Islet precursor cell (in vitro differentiated cells): ENCODE results near the gene KCNH1.

ENCODE experiments used
- DNase-seq: peaks from one replicate; pipeline ENCODE4 v3.0.0-alpha.2; 2018

The KCNH1 gene

DNA sequence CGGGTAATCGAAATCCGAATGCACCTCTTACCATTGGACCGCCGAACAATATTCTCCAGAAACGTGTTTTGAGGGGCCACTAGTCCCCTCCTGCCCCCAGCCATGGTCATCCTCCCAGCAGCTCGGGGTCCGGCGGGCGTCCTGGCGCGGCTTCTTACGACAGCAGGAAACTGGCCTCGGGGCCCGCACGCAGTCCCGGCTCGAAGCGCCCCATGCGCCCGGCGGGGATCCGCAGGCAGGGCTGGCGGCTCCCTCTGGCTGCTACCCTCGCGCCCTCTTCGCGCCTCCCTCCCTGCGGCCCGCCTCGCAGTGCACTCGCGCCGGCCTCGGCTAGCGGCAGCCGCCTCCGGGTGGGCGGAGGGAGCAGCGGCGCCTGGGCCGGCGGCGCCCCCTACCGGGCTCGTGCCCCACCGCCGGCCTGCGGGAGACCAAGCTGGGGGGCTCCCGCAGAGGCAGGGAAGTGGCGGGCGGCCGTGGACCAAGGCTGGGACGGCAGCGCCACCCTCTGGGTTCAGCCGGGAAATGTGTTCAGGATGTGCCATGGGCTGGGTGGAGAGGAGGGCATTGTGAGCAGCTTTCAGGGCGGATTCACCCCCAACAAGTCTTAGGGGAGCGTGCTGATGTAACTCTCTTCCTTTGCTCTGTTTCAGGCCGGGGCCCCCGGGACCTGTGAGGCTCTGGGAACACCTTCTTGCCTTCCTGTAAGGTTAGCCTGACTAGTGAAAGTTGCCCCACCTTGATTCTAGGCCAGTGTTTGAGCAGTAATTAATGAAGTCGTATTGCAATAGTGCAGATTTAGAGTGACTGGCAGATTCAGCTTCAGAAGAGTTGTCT is at the start of gene KCNH1:
KCNH1 (minus strand) TSS at position 313 of the 834 bp plus-strand sequence; CDS start at position 110, 203 bp downstream.
- DNase-seq = peak; percentile 95

GRCh38 chr1:211182746-211183145 is 48.8 kb upstream of the KCNH1 start:
- DNase-seq = no peak

DNA sequence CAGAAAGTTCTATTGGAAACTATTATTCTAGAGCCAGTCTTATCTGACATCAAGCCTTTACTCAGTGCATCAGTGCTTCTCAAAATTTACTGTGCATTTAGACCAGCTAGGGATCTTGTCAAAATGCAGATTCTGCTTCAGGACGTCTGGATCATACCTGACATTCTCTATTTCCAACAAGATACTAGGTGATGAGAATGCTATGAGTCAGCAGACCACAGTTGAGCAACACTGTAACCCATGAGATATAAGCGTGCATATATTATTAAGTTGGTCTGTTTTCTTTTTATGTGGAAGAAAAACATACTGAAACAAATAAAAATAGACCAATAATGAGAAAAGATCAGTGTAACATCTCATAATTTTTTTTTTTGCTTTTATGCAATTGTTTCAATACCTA is 40.4 kb upstream of the KCNH1 start:
- DNase-seq = no peak

GRCh38 chr1:211172657-211173056 is 38.7 kb upstream of the KCNH1 start:
- DNase-seq = no peak

- no peak for DNase-seq
Observed at GRCh38 chr1:211169353-211169752, 35.4 kb upstream of the KCNH1 start.

GRCh38 chr1:211158866-211159265 is 24.9 kb upstream of the KCNH1 start:
- DNase-seq = no peak

- DNase-seq = no peak
Observed at GRCh38 chr1:211155040-211155439, 21.1 kb upstream of the KCNH1 start.

DNA sequence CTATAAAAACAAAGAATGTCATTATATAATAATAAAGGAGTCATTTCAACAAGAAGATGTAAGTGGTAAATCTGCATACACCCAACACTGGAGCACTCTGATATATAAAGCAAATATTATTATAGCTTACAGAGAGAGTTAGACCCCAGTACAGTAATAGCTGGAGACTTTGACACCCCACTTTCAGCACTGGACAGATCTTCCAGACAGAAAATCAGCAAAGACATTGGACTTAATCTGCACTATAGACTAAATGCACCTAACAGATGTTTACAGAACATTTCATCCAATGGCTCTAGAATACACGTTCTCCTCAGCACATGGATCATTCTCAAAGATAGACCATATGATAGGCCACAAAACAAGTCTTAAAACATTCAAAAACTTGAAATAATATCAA is 20.0 kb upstream of the KCNH1 start:
- DNase-seq = no peak

- DNase-seq = no peak
Observed at GRCh38 chr1:211148366-211148765, 14.4 kb upstream of the KCNH1 start.

GRCh38 chr1:211145944-211146343 is 12.0 kb upstream of the KCNH1 start:
- DNase-seq = no peak

GRCh38 chr1:211135342-211135950 is 1.5 kb upstream of the KCNH1 start:
- no peak for DNase-seq

GRCh38 chr1:211133393-211133835 is 534 bp downstream of the KCNH1 start:
- DNase-seq = peak; percentile 64

DNA sequence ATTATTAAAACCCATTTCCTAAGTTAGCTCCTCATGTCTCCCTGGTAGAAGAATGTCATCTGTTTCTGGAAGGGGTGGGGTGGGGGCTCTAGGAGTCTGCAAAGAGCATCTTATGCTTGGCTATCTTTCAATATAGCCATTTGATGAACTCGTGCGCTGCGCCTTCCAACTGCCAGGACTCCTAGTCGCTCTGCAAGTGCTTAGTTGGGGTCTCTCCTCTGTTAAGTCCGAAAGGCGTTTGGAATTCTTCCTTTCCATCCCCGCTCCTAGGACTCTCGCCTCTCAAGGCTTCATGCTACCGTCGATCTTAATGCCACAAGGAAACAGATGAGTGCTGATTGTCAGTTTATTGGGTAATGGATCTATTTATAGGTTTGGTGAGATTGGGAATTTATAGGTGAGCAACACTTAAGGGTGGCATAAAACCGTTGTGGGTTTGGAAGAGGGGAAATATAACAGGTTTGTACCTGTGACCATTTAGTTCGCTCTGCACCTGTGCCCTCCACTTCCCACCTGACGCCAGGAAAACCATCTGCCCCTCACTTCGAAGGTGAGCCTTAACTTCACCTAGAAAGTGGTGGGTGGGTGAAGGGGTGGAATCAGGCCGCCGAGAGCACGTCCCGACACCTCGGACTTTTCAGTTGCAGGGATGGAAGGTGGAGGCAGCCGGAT is 1.1 kb downstream of the KCNH1 start:
- no peak for DNase-seq

GRCh38 chr1:211129776-211130175 is 4.2 kb downstream of the KCNH1 start:
- DNase-seq = no peak

GRCh38 chr1:211127166-211127565 is 6.8 kb downstream of the KCNH1 start:
- DNase-seq = no peak

GRCh38 chr1:211126622-211127021 is 7.3 kb downstream of the KCNH1 start:
- no peak for DNase-seq

DNA sequence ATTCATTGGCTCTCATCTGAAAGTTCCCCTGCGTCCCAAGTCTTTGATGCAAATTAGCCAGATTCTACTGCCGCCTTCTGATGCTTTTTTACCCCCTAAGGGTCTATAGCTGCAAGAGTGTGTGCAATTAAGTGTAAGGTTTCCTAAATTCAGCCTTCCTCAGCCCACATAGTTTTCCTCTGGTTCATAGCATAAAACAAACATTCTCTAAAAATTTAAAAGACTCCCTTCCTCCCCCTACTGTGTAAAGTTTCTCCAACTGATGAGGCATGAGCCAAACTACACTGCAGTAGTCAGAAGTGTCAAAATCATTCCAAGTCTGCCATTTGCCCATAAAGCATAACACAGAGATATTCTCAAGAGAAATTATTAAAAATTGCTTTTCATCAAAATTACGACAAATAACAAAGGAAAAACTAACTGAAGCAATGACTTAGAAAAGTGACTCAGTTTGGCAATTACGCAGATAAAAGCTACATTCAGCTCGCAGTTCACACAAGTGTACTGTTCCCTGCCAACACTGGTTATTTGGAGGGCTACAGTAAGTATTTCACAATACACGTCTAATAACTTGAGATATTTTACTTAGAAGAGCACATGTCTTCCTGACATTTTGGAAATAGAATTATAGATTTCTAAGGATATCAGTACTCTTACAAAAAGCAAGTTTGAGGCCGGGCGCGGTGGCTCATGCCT is 15.4 kb downstream of the KCNH1 start:
- DNase-seq = no peak

DNA sequence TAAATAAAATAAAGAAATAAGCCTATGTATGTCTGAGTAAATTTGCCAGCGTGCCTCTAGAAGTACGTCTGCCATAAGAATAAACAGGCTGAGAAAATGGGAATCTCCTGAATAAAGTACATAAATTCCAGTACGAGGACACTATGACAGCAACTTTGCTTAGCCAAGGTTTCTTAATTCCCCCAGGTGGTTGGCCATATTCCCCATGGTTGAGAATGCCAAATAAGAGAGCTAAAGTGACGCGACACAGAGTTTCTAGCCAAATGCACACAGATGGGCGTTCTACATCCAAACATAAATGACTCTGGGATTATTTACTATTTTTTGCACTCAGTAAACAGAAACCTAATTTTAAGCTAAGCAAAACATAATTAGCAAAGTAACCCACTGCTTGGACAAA is 19.5 kb downstream of the KCNH1 start:
- DNase-seq = no peak

GRCh38 chr1:211113566-211113965 is 20.4 kb downstream of the KCNH1 start:
- DNase-seq = peak; percentile 76

DNA sequence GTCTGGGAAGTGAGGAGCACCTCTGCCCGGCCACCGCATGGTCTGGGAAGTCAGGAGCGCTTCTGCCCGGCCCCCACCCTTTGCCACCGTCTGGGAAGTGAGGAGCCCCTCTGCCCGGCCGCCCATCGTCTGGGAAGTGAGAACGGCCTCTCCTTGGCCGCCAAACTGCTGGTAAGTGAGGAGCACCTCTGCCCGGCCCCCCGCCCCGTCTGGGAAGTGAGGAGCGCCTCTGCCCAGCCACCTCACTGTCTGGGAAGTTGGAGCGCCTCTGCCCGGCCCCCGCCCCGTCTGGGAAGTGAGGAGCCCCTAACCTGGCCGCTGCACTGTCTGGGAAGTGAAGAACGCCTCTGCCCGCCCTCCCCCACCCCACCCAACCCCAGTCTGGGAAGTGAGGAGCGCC is 22.6 kb downstream of the KCNH1 start:
- DNase-seq = no peak

GRCh38 chr1:211101481-211101880 is 32.5 kb downstream of the KCNH1 start:
- no peak for DNase-seq

GRCh38 chr1:211099393-211099792 is 34.6 kb downstream of the KCNH1 start:
- DNase-seq = no peak

DNA sequence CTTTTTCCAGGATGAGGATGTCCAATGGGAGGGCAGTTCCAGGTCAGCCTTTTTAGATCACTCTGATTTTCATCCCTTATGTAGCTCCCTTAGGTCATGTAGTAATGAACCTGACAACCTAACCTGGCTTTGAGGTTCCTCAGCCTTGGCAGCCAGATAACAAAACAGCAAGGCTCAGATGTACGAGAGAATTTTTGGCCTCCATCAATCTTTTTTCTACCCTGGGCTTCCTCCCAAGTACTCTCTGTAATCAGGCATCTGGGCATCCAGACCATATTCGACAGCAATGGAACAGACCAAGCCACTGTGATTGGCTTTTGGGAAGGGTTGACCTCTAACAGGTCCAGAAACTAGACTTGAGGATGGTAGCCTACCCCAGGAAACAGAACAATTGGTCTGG is 38.6 kb downstream of the KCNH1 start:
- no peak for DNase-seq
